HEK293 (cell line): ENCODE results near the gene TMEM8B.

Experiments used
- CTCF ChIA-PET: fragments of 350-600 bp; formaldehyde crosslinking; extraction: SDS; loops from one replicate; lab custom pipeline; 2021; ENCODE audit warnings: antibody characterized with exemption; lab: Yijun Ruan, JAX
- POLR2A ChIA-PET: fragments of 300-600 bp; formaldehyde crosslinking; extraction: SDS; loops from one replicate; lab custom pipeline; 2020; ENCODE audit warnings: antibody characterized with exemption, inconsistent platforms; lab: Yijun Ruan, JAX
- H3K27ac ChIP-seq: fragments of 200-500 bp; sonication (Bioruptor generic); 2 replicates; pipeline ENCODE4 v1.5.1; 2014; ENCODE audit warnings: low read depth, low read length, control low read depth, inconsistent platforms; ENCODE audit errors: extremely low read depth
- H3K36me3 ChIP-seq, 2 experiments: fragments of 200-500 bp in 1 of 2; sonication (Bioruptor generic) in 1 of 2; 1 replicate in 1 of 2; 2 replicates in 1 of 2; pipeline ENCODE4 v1.5.1; 2014 to 2017; ENCODE audit warnings: inconsistent platforms in 2 of 2, low read length in 2 of 2; ENCODE audit not compliant: control insufficient read depth in 2 of 2, insufficient read depth in 1 of 2
- H3K4me1 ChIP-seq: fragments of 200-500 bp; sonication (Bioruptor generic); 2 replicates; pipeline ENCODE4 v1.5.1; 2014; ENCODE audit warnings: mild to moderate bottlenecking, low read length, inconsistent platforms; ENCODE audit not compliant: control insufficient read depth, insufficient read depth
- H3K4me3 ChIP-seq: 2 replicates; pipeline ENCODE4 v1.5.1; 2011; ENCODE audit warnings: low read depth, mild to moderate bottlenecking, control low read depth, low read length, moderate library complexity
- H3K9me3 ChIP-seq: fragments of 200-500 bp; sonication (Bioruptor generic); 2 replicates; pipeline ENCODE4 v1.5.1; 2014; ENCODE audit warnings: low read depth, low read length, inconsistent platforms; ENCODE audit not compliant: control insufficient read depth, insufficient read depth
- KLF1 ChIP-seq: fragments of 450-650 bp; formaldehyde crosslinking; IDR thresholded peaks from 2 replicates; pipeline ENCODE4 v1.5.1; 2016; ENCODE audit warnings: missing biosample characterization, missing genetic modification characterization
- PRDM1 ChIP-seq: fragments of 450-650 bp; formaldehyde crosslinking; IDR thresholded peaks from 2 replicates; pipeline ENCODE4; 2016; ENCODE audit warnings: missing biosample characterization, missing genetic modification characterization
- RBAK ChIP-seq: fragments of 450-650 bp; formaldehyde crosslinking; IDR thresholded peaks from 2 replicates; pipeline ENCODE4 v1.5.1; 2016; ENCODE audit warnings: missing biosample characterization, missing genetic modification characterization
- SCRT1 ChIP-seq: fragments of 450-650 bp; formaldehyde crosslinking; IDR thresholded peaks from 2 replicates; pipeline ENCODE4 v1.5.1; 2016; ENCODE audit warnings: missing biosample characterization, missing genetic modification characterization, borderline replicate concordance
- SCRT2 ChIP-seq: fragments of 450-650 bp; formaldehyde crosslinking; IDR thresholded peaks from 2 replicates; pipeline ENCODE4 v1.5.1; 2016; ENCODE audit warnings: missing biosample characterization, missing genetic modification characterization
- SP7 ChIP-seq: fragments of 450-650 bp; formaldehyde crosslinking; IDR thresholded peaks from 2 replicates; pipeline ENCODE4 v1.5.1; 2016; ENCODE audit warnings: missing biosample characterization, missing genetic modification characterization
- YY2 ChIP-seq: fragments of 450-650 bp; formaldehyde crosslinking; IDR thresholded peaks from 2 replicates; pipeline ENCODE4 v1.5.1; 2016; ENCODE audit warnings: missing biosample characterization, missing genetic modification characterization
- ZNF10 ChIP-seq: fragments of 450-650 bp; formaldehyde crosslinking; IDR thresholded peaks from 2 replicates; pipeline ENCODE4 v1.5.1; 2017; ENCODE audit warnings: missing biosample characterization, missing genetic modification characterization
- ZNF121 ChIP-seq: fragments of 450-650 bp; formaldehyde crosslinking; IDR thresholded peaks from 2 replicates; pipeline ENCODE4 v1.5.1; 2016; ENCODE audit warnings: missing biosample characterization, missing genetic modification characterization
- ZNF146 ChIP-seq: fragments of 450-650 bp; formaldehyde crosslinking; IDR thresholded peaks from 2 replicates; pipeline ENCODE4 v1.5.1; 2016; ENCODE audit warnings: missing biosample characterization, missing genetic modification characterization
- ZNF174 ChIP-seq: fragments of 450-650 bp; formaldehyde crosslinking; IDR thresholded peaks from 2 replicates; pipeline ENCODE4 v1.5.0; 2017; ENCODE audit warnings: missing biosample characterization, mild to moderate bottlenecking, missing genetic modification characterization
- ZNF248 ChIP-seq: fragments of 450-650 bp; formaldehyde crosslinking; IDR thresholded peaks from 2 replicates; pipeline ENCODE4 v1.5.1; 2017; ENCODE audit warnings: missing biosample characterization, missing genetic modification characterization
- ZNF350 ChIP-seq: fragments of 450-650 bp; formaldehyde crosslinking; IDR thresholded peaks from 2 replicates; pipeline ENCODE4 v1.5.0; 2017; ENCODE audit warnings: missing biosample characterization, mild to moderate bottlenecking, missing genetic modification characterization
- ZNF394 ChIP-seq: fragments of 450-650 bp; formaldehyde crosslinking; IDR thresholded peaks from 2 replicates; pipeline ENCODE4 v1.5.1; 2016; ENCODE audit warnings: missing biosample characterization, missing genetic modification characterization, mild to moderate bottlenecking, moderate library complexity, borderline replicate concordance
- ZNF549 ChIP-seq: fragments of 450-650 bp; IDR thresholded peaks from 2 replicates; pipeline ENCODE4 v1.5.1; 2018; ENCODE audit warnings: missing biosample characterization, missing genetic modification characterization, mild to moderate bottlenecking, inconsistent platforms, moderate library complexity
- ZNF560 ChIP-seq: fragments of 450-650 bp; formaldehyde crosslinking; IDR thresholded peaks from 2 replicates; pipeline ENCODE4 v1.5.1; 2017; ENCODE audit warnings: missing biosample characterization, missing genetic modification characterization, borderline replicate concordance
- ZNF585B ChIP-seq: fragments of 450-650 bp; formaldehyde crosslinking; IDR thresholded peaks from 2 replicates; pipeline ENCODE4 v1.5.1; 2016; ENCODE audit warnings: missing biosample characterization, missing genetic modification characterization
- ZNF654 ChIP-seq: fragments of 450-650 bp; formaldehyde crosslinking; IDR thresholded peaks from 2 replicates; pipeline ENCODE4 v1.5.1; 2016; ENCODE audit warnings: low read depth, missing biosample characterization, missing genetic modification characterization
- ZNF707 ChIP-seq: fragments of 450-650 bp; formaldehyde crosslinking; IDR thresholded peaks from 2 replicates; pipeline ENCODE4 v1.5.1; 2016; ENCODE audit warnings: missing biosample characterization, missing genetic modification characterization
- ZSCAN30 ChIP-seq: fragments of 450-650 bp; IDR thresholded peaks from 2 replicates; pipeline ENCODE4 v1.5.1; 2018; ENCODE audit warnings: missing biosample characterization, mild to moderate bottlenecking, missing genetic modification characterization, moderate library complexity
- TF ChIP-seq, protein P1 (sequence below): fragments of 450-650 bp; formaldehyde crosslinking; IDR thresholded peaks from 2 replicates; pipeline ENCODE4 v1.5.1; 2017; ENCODE audit warnings: missing biosample characterization, missing genetic modification characterization
- TF ChIP-seq, protein P2 (sequence below): fragments of 450-650 bp; formaldehyde crosslinking; IDR thresholded peaks from 2 replicates; pipeline ENCODE4 v1.5.1; 2016; ENCODE audit warnings: missing biosample characterization, missing genetic modification characterization
- TF ChIP-seq, protein P3 (sequence below): fragments of 450-650 bp; formaldehyde crosslinking; IDR thresholded peaks from 2 replicates; pipeline ENCODE4 v1.5.1; 2017; ENCODE audit warnings: missing biosample characterization, mild to moderate bottlenecking, missing genetic modification characterization, moderate library complexity
- TF ChIP-seq, protein P4 (sequence below): fragments of 450-650 bp; formaldehyde crosslinking; IDR thresholded peaks from 2 replicates; pipeline ENCODE4 v1.5.1; 2016; ENCODE audit warnings: missing biosample characterization, missing genetic modification characterization
- TF ChIP-seq, protein P5 (sequence below): IDR thresholded peaks from 2 replicates; pipeline ENCODE4 v1.6.1; 2011; ENCODE audit warnings: mild to moderate bottlenecking, low read depth, low read length, borderline replicate concordance

Gene TMEM8B

DNA sequence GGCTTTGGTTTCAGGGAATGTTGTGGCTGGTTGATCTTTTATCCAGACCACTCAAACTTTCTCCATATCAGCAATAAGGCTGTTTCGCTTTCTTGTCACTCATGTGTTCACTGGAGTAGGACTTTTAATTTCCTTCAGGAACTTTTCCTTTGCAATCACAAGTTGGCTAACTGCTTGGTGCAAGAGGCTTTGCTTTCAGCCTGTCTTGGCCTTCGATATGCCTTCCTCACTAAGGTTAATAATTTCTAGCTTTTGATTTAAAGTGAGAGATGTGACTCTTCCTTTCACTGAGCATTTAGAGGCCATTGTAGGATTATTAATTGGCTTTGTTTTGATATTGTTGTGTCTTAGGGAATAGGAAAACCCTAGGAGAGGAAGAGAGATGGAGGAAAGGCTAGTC lies 70.0 kb downstream of the TMEM8B start:
- TF ChIP-seq ZNF248 (tag by site-specific recombination) (no peak), PRDM1 (tag by site-specific recombination) (peak; percentile 45), ZNF549 (tag by site-specific recombination) (no peak), KLF1 (tag by site-specific recombination) (no peak), ZNF394 (tag by site-specific recombination) (no peak)
- TF ChIP-seq, protein P1, sequence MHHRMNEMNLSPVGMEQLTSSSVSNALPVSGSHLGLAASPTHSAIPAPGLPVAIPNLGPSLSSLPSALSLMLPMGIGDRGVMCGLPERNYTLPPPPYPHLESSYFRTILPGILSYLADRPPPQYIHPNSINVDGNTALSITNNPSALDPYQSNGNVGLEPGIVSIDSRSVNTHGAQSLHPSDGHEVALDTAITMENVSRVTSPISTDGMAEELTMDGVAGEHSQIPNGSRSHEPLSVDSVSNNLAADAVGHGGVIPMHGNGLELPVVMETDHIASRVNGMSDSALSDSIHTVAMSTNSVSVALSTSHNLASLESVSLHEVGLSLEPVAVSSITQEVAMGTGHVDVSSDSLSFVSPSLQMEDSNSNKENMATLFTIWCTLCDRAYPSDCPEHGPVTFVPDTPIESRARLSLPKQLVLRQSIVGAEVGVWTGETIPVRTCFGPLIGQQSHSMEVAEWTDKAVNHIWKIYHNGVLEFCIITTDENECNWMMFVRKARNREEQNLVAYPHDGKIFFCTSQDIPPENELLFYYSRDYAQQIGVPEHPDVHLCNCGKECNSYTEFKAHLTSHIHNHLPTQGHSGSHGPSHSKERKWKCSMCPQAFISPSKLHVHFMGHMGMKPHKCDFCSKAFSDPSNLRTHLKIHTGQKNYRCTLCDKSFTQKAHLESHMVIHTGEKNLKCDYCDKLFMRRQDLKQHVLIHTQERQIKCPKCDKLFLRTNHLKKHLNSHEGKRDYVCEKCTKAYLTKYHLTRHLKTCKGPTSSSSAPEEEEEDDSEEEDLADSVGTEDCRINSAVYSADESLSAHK (tag by site-specific recombination): no peak
- Histone ChIP-seq H3K36me3 (no peaks in the 10 kb centered on the region), H3K9me3 (no peaks in the 10 kb centered on the region), H3K27ac (no peak overlapping the region), H3K4me3 (no peak overlapping the region), H3K4me1 (no peaks in the 10 kb centered on the region)
- POLR2A ChIA-PET: no interaction called here
- CTCF ChIA-PET: interaction anchor here (1.0 to 2.6 kb wide), 6 partner anchors 12 to 109 kb away, joined by 3 to 17 read pairs (median 5); no protein-coding TSS in a partner anchor

DNA sequence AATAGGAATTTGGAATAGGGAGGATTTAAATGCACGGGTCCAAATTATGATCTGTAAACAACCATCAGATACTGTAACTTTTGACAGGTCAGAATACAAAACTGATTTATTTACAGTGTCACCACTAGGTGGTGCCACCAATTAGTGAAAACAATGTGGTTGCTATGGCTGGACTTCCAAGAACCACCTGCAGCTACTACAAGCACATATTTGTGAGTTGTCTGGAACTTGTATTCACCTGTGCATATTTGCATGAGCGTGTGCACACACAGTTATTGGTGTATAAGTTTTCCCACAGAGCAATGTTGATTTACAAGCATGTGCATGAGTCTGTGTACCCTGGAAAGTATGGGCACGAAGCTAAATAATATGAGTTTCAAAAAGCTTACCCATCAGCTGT lies 74.0 kb downstream of the TMEM8B start:
- ChIA-PET CTCF (interaction anchor here (0.6 to 7.1 kb wide), 40 partner anchors 8 to 899 kb away, joined by 3 to 85 read pairs (median 4); partner anchors contain the start of gene TLN1), POLR2A (interaction anchor here (0.8 to 1.2 kb wide), 2 partner anchors 120 to 288 kb away, joined by 3 to 4 read pairs; partner anchors contain the start of gene CLTA)
- H3K4me3 ChIP-seq: no peak overlapping the region
- peaks cover 5% of the 10 kb centered on the region for H3K4me1 ChIP-seq
- no peak overlapping the region for H3K27ac ChIP-seq
- peak; percentile 81 for TF ChIP-seq SCRT2
- TF ChIP-seq, protein P2, sequence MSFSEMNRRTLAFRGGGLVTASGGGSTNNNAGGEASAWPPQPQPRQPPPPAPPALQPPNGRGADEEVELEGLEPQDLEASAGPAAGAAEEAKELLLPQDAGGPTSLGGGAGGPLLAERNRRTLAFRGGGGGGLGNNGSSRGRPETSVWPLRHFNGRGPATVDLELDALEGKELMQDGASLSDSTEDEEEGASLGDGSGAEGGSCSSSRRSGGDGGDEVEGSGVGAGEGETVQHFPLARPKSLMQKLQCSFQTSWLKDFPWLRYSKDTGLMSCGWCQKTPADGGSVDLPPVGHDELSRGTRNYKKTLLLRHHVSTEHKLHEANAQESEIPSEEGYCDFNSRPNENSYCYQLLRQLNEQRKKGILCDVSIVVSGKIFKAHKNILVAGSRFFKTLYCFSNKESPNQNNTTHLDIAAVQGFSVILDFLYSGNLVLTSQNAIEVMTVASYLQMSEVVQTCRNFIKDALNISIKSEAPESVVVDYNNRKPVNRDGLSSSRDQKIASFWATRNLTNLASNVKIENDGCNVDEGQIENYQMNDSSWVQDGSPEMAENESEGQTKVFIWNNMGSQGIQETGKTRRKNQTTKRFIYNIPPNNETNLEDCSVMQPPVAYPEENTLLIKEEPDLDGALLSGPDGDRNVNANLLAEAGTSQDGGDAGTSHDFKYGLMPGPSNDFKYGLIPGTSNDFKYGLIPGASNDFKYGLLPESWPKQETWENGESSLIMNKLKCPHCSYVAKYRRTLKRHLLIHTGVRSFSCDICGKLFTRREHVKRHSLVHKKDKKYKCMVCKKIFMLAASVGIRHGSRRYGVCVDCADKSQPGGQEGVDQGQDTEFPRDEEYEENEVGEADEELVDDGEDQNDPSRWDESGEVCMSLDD (tag by site-specific recombination): no peak
- TF ChIP-seq, protein P3, sequence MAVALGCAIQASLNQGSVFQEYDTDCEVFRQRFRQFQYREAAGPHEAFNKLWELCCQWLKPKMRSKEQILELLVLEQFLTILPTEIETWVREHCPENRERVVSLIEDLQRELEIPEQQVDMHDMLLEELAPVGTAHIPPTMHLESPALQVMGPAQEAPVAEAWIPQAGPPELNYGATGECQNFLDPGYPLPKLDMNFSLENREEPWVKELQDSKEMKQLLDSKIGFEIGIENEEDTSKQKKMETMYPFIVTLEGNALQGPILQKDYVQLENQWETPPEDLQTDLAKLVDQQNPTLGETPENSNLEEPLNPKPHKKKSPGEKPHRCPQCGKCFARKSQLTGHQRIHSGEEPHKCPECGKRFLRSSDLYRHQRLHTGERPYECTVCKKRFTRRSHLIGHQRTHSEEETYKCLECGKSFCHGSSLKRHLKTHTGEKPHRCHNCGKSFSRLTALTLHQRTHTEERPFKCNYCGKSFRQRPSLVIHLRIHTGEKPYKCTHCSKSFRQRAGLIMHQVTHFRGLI: no peak
- TF ChIP-seq SCRT1: peak; percentile 39; the same call in 1 of the 2 replicates
- TF ChIP-seq YY2: no peak
- TF ChIP-seq ZNF350 (tag by site-specific recombination): no peak
- TF ChIP-seq, protein P4, sequence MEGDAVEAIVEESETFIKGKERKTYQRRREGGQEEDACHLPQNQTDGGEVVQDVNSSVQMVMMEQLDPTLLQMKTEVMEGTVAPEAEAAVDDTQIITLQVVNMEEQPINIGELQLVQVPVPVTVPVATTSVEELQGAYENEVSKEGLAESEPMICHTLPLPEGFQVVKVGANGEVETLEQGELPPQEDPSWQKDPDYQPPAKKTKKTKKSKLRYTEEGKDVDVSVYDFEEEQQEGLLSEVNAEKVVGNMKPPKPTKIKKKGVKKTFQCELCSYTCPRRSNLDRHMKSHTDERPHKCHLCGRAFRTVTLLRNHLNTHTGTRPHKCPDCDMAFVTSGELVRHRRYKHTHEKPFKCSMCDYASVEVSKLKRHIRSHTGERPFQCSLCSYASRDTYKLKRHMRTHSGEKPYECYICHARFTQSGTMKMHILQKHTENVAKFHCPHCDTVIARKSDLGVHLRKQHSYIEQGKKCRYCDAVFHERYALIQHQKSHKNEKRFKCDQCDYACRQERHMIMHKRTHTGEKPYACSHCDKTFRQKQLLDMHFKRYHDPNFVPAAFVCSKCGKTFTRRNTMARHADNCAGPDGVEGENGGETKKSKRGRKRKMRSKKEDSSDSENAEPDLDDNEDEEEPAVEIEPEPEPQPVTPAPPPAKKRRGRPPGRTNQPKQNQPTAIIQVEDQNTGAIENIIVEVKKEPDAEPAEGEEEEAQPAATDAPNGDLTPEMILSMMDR: 0 out of 2 replicates have a peak, but pooled peaks have one; percentile 19
- no peak for TF ChIP-seq ZNF10 (tag by site-specific recombination)
- TF ChIP-seq ZNF707 (tag by site-specific recombination): no peak
- no peak for TF ChIP-seq ZNF146
- TF ChIP-seq ZNF654: peak; percentile 66
- TF ChIP-seq SP7 (tag by site-specific recombination): no peak
- TF ChIP-seq ZNF121: no peak
- TF ChIP-seq RBAK (tag by site-specific recombination): no peak
- no peak for TF ChIP-seq ZNF585B (tag by site-specific recombination)
- TF ChIP-seq, protein P5, sequence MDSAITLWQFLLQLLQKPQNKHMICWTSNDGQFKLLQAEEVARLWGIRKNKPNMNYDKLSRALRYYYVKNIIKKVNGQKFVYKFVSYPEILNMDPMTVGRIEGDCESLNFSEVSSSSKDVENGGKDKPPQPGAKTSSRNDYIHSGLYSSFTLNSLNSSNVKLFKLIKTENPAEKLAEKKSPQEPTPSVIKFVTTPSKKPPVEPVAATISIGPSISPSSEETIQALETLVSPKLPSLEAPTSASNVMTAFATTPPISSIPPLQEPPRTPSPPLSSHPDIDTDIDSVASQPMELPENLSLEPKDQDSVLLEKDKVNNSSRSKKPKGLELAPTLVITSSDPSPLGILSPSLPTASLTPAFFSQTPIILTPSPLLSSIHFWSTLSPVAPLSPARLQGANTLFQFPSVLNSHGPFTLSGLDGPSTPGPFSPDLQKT: no peak
- no peak for TF ChIP-seq ZSCAN30 (tag by site-specific recombination)
- no peak for TF ChIP-seq ZNF174 (tag by site-specific recombination)
- no peak for TF ChIP-seq ZNF560 (tag by site-specific recombination)
- no peaks in the 10 kb centered on the region for H3K36me3 ChIP-seq
- no peaks in the 10 kb centered on the region for H3K9me3 ChIP-seq
